ENCODE data around the gene ARID1A.
A peak's percentile ranks its signal among the peaks of the same experiment; 100 is the strongest.
"Not testable (repeated sequence)": the region's sequence is repeated elsewhere in the genome, so short reads cannot be mapped to it uniquely, and the experiment has no call there.

The ARID1A gene

DNA sequence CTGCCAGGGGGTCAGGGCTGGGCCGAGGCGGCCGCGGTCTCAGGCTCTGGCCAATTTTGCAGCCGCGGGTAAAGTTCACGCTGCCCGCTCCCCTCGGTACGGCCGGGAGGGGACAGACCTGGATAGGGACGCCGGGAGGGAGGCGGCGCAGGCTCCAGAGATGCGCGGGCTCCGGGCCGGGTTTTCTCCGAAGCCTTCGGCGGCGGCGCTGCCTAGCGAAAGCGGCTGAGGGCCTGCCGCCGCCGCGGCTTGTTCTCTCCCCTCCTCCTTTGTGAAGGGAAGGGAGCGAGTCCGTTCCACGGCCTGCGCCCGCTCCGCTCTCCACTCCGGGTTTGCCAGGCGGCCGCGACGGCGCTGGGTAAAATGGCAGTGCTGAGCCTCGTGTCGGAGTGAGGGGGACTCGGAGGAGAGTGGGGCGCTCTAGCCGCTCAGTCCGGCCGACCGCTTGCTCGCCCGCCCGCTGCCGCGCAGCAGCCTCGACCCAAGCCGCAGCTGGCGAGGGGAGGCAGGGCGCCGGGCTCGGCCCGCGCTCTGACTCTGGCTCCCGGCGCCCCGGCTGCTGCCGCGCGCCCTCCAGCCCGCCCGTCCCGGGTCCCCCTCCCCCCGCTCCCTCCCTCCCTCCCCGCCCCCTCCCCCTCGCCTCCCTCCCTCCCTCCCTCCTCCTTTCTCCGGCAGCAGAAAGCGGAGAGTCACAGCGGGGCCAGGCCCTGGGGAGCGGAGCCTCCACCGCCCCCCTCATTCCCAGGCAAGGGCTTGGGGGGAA lies at the start of gene ARID1A:
Gene ARID1A (plus strand): TSS at position 660 of the 763 bp plus-strand sequence. CDS start 389 bp downstream, outside the sequence.
- FAIRE-seq (no peak), DNase-seq (ENCODE audit: low spot score) (peak; percentile 88)

DNA sequence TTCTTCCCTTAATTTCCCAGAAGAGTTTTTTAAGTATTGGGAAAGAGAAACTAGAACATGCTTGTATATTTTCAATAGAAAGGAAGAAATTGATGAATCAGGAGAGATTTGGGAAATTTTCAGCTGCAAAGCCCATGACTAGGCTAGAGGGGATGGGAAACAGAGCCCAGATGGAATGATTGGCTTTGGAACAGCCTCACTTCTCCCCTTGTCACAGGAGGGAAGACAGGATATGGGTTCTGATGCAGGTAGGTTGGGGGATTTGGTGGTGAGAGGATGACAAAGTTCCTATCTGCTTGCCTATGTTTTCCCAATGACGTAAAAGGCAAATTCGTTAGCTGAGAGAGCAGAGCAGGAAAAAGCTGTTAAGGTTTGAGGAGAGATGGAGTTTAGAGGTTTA lies 31.0 kb upstream of the ARID1A start:
- FAIRE-seq (no peak), DNase-seq (ENCODE audit: low spot score) (no peak)

DNA sequence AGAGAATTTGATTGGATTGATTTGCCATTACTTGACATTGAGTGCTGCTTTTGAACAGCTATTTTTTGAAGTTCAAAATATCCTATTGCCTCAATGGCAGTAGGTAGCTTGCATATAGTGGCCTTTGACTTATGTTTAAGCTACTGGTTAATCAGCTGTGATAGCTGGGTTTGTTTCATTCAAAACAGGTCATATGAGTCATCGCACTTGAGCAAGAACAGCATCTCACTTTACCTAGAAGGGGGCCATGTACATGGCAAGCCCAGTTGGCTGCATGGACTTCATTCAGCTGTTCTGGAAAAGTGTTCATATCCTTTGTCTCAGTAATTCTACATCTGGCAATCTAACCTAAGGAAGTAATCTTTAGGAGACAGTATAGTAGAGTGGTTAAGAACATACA lies 29.0 kb upstream of the ARID1A start:
- DNase-seq (ENCODE audit: low spot score) (no peak), FAIRE-seq (no peak)

DNA sequence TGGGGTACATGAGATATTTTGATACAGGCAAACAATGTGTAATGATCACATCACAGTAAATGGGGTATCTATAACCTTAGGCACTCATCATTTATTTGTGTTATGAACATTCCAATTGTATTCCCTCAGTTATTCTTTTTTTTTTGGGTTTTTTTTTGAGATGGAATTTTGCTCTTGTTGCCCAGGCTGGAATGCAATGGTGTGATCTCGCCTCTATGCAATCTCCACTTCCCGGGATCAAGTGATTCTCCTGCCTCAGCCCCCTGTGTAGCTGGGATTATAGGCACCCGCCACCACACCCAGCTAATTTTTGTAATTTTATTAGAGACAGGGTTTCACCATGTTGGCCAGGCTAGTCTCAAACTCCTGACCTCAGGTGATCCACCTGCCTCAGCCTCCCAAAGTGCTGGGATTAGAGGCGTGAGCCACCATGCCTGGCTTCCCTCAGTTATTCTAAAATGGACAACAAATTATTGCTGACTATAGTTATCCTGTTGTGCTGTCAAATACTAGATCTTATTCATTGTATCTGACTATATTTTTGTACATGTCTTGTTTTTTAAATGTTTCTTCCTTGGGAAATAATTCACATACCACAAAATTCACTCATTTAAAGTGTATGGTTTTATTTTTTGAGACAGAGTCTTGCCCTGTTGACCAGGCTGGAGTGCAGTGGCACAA lies 27.6 kb upstream of the ARID1A start:
- not testable (repeated sequence) for FAIRE-seq; DNase-seq (ENCODE audit: low spot score)

DNA sequence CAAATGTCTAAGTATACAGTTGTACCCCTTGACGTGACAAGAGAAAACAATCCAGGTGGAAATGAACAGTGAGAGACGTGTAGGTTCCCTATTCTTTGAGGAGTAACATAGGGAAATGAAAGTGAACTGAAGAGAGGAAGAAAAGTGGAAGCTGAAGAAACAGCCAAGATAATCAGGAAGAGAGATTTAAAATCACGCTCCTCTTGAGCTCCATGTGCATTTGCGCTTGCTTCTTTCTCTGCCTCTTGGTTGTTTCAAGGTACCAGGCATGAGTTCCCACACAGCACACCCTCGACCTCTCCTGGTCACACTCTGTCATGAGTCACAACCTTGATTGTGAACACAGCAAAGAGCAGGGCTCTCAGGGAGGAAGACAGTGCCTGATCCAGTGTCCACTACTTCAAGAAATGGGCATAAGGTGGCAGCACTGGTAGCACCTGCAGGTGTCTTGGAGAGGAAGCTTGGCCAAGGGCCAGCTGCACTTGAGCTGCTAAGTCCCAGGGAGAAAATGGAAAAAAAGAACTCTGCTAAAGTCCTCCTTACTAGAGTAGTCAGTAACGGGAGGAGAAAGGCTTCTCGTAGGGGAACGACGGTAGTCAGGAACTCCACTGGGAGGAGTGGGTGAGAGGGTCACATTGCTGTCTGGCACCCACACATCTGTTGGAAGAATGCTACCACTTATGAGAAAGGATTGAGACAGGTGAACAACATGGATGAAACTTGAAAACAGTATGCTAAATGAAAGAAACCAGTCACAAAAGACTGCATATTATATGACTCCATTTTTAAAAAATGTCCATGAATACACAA lies 18.3 kb upstream of the ARID1A start:
- peak; percentile 92 for DNase-seq (ENCODE audit: low spot score)
- peak; percentile 93 for FAIRE-seq

DNA sequence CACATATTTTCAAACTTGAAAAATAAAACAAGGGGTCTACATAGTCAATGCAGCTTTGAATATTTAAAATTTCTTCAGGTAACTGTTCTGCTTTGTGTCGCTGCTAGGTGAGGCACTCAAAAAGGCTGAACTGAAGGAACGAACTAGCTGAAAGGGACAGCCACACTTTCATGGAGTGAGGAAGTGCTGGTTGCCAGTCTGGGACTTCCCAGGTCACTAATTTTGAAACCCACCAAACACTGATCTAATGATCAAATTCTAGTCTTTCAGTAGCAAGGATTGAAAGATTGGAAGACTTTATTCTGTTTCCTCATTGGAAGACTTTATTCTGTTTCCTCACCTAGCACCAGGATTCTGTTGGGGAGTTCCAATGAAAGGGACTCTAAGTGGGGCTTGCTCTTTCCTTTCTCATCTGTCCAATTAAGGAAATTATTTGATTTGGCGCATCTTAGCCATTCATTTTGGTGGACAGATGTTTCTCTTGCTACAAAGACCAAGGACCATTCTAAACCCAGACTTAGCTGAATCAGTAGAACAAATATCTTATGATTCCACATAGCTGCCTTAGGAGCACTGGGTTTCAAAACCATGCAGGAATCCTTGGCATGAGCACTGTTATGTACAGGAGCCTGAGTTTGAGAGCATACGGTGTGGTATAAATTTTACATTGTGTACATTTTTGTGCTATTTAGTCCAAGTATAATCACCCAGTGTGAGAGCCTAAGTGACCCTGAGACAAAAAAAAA lies 10.9 kb upstream of the ARID1A start:
- FAIRE-seq, result no peak
- DNase-seq (ENCODE audit: low spot score), result no peak

DNA sequence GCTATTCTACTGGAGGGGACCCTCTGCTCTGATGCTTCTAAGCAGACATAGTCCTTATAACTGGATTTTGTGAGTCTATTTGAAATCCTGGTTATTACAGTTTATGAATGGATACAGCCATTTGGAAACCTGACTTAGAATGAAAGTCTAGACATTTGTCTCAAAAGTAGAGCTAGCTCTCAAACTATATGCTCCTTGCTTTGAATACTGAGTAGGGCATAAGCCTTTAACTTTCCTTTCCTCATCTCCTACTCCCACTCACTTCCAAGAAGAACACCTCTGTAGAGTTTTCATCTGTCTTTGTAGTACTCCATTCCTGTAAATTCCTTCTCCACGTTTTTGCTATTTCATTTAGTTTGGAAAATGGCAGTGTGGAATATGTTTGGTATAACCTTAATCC lies 9.0 kb upstream of the ARID1A start:
- no peak for FAIRE-seq
- no peak for DNase-seq (ENCODE audit: low spot score)

DNA sequence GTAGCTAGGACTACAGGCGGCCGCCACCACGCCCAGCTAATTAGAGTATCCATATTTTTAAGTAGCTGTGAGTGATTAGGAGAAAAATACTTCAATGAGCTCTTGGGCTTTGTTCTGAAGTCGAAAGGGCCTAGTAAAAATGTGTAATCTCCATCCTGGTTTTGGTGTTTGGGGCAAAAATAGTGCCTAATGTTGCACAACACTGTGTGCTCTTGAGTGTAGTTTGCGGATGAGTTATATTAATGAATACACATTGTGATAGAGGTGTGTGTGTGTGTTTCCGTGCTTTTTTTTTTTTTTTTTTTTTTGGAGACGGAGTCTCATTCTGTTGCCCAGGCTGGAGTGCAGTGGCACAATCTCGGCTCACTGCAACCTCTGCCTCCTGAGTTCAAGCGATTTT lies 6.3 kb upstream of the ARID1A start:
- FAIRE-seq (no peak), DNase-seq (ENCODE audit: low spot score) (no peak)

DNA sequence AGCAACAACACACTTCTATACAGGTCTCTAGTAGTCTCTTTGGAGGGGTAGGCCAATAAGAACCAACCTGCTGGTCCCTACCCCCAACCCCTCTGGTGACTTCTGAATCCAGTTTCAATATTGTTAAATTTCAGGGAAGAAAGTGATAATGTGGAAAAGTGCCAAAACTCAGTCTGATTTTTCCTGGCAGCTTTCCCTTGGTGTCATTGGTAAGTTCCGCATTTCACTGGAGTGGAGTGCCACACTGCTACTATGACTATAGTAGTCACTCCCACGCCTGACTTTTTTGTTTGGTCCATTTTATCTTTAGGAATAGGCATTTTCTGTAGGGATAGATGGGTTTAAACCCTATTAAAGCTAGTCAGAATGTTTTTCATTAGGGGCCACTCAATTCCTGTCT lies 5.7 kb upstream of the ARID1A start:
- no peak for DNase-seq (ENCODE audit: low spot score)
- no peak for FAIRE-seq

DNA sequence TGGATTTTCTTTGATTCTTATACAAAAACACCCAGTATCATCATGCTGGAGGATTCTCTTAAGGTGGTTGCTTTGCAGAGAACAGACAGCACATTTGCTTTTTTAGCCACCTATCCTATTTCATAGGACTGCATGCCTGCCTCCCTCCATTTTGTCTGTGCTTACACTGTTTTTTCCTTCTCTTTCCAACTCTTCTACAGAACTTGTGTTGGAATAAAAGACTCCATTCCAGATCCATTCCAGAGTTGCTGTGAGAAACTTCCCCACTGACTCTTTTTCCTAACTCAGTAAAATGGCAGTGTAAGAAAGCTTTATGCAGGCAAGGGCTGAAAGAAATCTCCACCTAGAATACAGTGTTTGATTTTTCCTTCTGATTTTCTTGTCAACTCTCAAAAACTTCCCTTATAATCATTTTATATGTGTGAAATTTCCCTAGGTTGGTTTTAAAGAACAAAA lies 5.2 kb upstream of the ARID1A start:
- FAIRE-seq (no peak), DNase-seq (ENCODE audit: low spot score) (no peak)

DNA sequence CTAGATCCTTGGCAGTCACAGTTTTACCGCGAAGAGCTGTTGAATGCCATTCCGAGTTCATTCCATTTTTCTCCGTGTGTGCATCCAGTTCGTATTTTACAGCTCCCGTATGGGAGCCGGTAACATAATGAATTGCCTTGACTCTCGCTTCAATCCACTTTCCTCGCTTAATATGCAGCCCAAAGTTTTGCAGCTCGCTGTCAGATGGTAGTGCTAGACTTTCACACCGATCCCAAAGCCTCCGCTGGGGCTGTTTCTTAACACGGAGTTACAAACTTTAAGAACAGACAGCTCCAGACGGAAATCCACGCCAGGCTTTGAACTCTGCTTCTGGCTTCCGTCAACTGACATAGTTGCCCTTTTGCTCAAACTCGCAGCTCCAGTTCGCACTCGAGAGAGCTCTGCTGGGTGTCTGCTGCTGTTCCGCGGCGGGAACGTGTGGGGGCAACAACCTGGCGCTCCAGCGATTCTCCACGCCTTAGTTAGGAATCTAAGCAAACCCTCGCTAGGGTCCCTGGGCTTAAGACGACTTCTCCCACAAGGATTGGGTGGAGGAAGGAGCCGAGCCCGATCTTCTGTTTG lies 3.5 kb upstream of the ARID1A start:
- peak; percentile 82 for FAIRE-seq
- DNase-seq (ENCODE audit: low spot score), result peak; percentile 86

DNA sequence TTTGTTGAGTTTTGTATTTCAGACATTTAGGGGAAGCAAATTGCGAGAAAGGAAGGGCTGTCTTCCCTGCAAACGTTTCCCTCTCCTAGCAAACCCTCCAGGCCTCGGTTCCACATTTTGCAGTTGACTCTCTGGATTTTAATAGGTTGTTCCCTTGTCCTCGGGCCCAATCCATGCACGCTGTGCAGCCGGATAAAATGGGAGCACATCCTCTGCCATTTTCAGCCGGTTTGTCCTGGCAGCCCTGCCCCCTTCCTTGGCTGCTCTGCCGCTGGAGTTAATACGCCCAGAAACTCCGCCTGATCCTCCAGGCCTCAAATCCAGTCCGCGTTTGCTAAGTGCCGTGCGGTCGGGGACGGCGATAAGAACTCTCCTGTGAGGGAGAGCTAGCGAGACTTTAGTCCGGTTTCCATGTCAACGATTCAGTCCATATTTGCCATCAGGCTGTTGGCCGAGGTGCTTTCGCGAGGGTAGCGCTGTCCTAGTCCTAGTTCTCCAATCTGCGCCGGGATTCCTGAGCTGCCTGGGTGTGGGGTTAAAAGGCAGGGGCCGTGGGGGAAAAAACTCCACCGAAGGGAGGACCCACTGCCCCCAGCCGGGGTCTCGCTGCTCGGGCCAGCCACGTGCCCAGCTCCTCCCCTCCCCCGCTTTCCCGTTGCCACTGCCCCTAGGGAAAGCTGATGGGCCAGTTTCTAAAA lies 2.9 kb upstream of the ARID1A start:
- peak; percentile 82 for FAIRE-seq

DNA sequence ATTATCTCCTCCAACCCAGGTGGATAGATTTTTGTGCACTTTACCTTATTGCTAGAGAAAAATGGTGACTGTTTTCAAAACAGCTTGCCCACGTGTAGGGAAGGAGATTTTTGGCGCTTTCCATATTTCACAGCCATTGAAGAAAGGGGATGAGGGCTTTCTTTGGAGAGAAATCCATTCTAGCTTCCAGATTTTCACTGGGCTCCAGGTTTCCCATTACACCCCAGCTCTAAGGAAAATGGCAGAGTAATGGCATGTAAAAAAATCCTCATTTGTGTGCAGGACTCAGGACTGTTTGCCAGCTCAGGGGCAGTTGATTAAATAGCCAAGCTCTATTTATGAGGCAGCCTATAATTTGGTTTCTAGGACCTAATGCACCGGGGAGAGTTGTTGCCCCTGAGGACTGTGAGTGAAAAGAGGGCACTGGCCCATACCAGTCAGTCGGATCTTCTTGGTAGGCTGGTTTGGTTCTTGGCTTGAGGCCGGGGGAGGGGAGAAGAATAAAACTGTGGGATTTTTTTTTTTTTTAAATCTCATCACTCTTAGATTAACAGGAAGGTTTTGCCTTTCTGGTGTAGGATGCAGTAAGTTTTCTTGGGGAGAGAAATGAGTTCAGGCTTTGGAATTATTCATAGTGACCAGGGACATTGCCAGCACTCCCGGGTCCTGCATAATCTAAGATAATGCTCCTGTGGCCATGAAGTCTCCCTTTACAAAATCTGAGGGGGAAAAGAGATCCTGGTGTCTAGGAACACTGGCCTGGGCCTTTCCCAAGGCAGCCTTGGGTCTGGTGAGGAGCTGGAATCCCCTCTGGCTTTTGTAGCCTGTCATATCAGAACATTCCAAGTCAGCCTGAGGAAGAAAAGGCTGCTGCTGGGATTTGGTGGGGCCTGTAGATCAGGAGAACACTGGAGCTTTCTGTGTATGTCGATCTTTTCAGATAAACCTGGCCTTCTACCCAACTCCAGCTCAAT lies 1.9 kb upstream of the ARID1A start:
- FAIRE-seq (no peak), DNase-seq (ENCODE audit: low spot score) (no peak)

More for the DNA sequence above, 2.9 kb upstream of the ARID1A start:
- DNase-seq (ENCODE audit: low spot score), result peak; percentile 97

DNA sequence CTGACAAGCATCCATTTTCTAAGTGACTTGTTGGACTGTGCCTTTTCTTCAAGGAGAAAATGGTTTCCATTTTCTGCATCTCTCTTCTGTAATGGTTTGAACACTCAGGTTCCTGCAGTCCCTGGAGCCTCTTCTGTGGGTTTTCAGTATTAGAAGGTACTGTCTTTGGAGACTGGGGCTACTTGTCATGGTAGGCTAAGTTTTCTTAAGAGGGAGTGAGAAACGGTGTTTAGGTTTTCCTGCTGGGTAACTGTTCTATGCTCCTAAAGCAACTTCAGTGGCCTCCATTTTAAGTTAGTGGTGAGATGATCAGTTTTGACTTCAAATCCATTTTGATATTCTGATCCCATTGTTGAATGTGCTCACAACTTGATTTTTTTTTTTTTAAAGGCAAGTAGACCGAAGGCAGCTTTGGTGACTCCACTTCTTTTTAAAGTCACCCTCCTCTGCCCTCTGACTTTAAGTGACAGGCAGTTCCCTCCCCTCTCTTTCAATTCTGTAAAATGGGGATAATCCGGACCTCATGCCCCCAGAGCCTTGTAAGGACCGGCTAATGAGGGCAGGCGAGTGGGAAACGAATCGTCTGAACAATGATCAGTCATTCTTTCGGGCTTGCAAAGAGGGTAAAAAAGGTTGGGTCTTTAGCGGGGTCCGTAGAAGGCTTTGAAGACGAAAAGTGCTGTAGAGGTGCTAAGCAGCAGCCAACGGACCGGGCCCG lies 1.0 kb upstream of the ARID1A start:
- FAIRE-seq (no peak), DNase-seq (ENCODE audit: low spot score) (no peak)

DNA sequence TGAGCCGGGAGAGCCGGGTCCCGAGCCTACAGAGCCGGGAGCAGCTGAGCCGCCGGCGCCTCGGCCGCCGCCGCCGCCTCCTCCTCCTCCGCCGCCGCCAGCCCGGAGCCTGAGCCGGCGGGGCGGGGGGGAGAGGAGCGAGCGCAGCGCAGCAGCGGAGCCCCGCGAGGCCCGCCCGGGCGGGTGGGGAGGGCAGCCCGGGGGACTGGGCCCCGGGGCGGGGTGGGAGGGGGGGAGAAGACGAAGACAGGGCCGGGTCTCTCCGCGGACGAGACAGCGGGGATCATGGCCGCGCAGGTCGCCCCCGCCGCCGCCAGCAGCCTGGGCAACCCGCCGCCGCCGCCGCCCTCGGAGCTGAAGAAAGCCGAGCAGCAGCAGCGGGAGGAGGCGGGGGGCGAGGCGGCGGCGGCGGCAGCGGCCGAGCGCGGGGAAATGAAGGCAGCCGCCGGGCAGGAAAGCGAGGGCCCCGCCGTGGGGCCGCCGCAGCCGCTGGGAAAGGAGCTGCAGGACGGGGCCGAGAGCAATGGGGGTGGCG lies 371 bp downstream of the ARID1A start:
- no peak for DNase-seq (ENCODE audit: low spot score)
- FAIRE-seq, result no peak

DNA sequence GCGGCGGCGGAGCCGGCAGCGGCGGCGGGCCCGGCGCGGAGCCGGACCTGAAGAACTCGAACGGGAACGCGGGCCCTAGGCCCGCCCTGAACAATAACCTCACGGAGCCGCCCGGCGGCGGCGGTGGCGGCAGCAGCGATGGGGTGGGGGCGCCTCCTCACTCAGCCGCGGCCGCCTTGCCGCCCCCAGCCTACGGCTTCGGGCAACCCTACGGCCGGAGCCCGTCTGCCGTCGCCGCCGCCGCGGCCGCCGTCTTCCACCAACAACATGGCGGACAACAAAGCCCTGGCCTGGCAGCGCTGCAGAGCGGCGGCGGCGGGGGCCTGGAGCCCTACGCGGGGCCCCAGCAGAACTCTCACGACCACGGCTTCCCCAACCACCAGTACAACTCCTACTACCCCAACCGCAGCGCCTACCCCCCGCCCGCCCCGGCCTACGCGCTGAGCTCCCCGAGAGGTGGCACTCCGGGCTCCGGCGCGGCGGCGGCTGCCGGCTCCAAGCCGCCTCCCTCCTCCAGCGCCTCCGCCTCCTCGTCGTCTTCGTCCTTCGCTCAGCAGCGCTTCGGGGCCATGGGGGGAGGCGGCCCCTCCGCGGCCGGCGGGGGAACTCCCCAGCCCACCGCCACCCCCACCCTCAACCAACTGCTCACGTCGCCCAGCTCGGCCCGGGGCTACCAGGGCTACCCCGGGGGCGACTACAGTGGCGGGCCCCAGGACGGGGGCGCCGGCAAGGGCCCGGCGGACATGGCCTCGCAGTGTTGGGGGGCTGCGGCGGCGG lies 1.0 kb downstream of the ARID1A start:
- DNase-seq (ENCODE audit: low spot score), result no peak

DNA sequence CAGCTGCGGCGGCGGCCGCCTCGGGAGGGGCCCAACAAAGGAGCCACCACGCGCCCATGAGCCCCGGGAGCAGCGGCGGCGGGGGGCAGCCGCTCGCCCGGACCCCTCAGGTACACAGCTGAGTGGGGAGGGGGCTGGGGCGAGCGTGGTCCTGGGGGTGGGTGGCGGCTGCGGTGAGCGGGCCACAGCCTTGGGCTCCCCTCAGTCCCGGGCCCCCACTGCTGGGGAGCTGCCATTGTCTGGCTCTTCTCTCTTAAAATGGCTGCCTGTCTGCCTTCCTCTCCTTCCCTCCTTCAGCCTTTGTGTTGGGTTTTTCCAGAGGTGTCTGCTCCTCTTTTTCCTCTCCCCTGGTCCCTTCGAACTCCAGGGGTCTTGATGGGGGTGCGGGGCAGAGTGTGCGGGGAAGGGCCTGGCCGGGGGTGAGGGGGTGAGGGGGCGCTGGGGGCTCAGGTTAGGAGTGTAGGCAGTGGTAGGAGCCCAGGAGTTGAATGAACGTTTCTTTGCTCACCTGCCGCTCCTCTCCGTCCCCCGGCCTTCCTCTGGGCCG lies 1.7 kb downstream of the ARID1A start:
- no peak for DNase-seq (ENCODE audit: low spot score)
- no peak for FAIRE-seq

More for the DNA sequence above, 1.0 kb downstream of the ARID1A start:
- no peak for FAIRE-seq
